Osteocyte (in vitro differentiated cells): ENCODE results near the gene WBP4. TPM values are rescaled to one million over a fixed set of nuclear protein-coding genes. Genes with fewer than 3 reads are reported as not detected.
A peak's percentile ranks its signal among the peaks of the same experiment; 100 is the strongest.

Source experiments
- DNase-seq: peaks from one replicate; pipeline ENCODE4 v3.0.0; 2021; ENCODE audit warnings: mixed read lengths; ENCODE audit not compliant: unreplicated experiment; ENCODE audit errors: extremely low spot score
- H3K27ac Mint-ChIP-seq: one replicate; pipeline ENCODE4 v1.8.0; 2021; ENCODE audit warnings: mild to moderate bottlenecking, mixed read lengths; ENCODE audit not compliant: unreplicated experiment
- H3K27me3 Mint-ChIP-seq: one replicate; pipeline ENCODE4 v1.8.0; 2021; ENCODE audit warnings: mixed read lengths; ENCODE audit not compliant: unreplicated experiment
- H3K36me3 Mint-ChIP-seq: one replicate; pipeline ENCODE4 v1.8.0; 2021; ENCODE audit warnings: mixed read lengths; ENCODE audit not compliant: unreplicated experiment
- H3K4me1 Mint-ChIP-seq: one replicate; pipeline ENCODE4 v1.8.0; 2021; ENCODE audit warnings: mixed read lengths; ENCODE audit not compliant: unreplicated experiment
- H3K4me3 Mint-ChIP-seq: one replicate; pipeline ENCODE4 v1.8.0; 2021; ENCODE audit warnings: mild to moderate bottlenecking, moderate library complexity, mixed read lengths; ENCODE audit not compliant: unreplicated experiment
- H3K9me3 Mint-ChIP-seq: one replicate; pipeline ENCODE4 v1.8.0; 2021; ENCODE audit warnings: mixed read lengths; ENCODE audit not compliant: unreplicated experiment
- total RNA-seq: library from RNA; stranded (reverse); gene quantifications from 2 replicates; pipeline ENCODE4 v1.2.1, GENCODE V29; 2021
- TF ChIP-seq, protein P1 (sequence below): fragments of 200-600 bp; sonication (generic); IDR thresholded peaks from 2 replicates; pipeline ENCODE4 v1.5.0; 2021; ENCODE audit warnings: antibody characterized with exemption, mild to moderate bottlenecking, moderate library complexity

The WBP4 gene
- total RNA-seq, 1 donor from 2014 or later, result 6.9 TPM

- H3K36me3 Mint-ChIP-seq, result no peaks in the 10 kb centered on the region
- peak overlapping the region; percentile 38 for H3K27ac Mint-ChIP-seq
- H3K27me3 Mint-ChIP-seq, result no peaks in the 10 kb centered on the region
- H3K4me1 Mint-ChIP-seq, result peaks cover 71% of the 10 kb centered on the region
- TF ChIP-seq, protein P1, sequence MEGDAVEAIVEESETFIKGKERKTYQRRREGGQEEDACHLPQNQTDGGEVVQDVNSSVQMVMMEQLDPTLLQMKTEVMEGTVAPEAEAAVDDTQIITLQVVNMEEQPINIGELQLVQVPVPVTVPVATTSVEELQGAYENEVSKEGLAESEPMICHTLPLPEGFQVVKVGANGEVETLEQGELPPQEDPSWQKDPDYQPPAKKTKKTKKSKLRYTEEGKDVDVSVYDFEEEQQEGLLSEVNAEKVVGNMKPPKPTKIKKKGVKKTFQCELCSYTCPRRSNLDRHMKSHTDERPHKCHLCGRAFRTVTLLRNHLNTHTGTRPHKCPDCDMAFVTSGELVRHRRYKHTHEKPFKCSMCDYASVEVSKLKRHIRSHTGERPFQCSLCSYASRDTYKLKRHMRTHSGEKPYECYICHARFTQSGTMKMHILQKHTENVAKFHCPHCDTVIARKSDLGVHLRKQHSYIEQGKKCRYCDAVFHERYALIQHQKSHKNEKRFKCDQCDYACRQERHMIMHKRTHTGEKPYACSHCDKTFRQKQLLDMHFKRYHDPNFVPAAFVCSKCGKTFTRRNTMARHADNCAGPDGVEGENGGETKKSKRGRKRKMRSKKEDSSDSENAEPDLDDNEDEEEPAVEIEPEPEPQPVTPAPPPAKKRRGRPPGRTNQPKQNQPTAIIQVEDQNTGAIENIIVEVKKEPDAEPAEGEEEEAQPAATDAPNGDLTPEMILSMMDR, result peak; percentile 17
- H3K4me3 Mint-ChIP-seq, result no peak overlapping the region
- H3K9me3 Mint-ChIP-seq, result no peaks in the 10 kb centered on the region
- DNase-seq, result no peak
These were observed 6.2 kb upstream of the WBP4 start for GRCh38 chr13:41054919-41055619.

GRCh38 chr13:41056194-41056593 is 5.1 kb upstream of the WBP4 start:
- H3K27me3 Mint-ChIP-seq, result no peaks in the 10 kb centered on the region
- peak overlapping the region; percentile 2 for H3K4me3 Mint-ChIP-seq

DNA sequence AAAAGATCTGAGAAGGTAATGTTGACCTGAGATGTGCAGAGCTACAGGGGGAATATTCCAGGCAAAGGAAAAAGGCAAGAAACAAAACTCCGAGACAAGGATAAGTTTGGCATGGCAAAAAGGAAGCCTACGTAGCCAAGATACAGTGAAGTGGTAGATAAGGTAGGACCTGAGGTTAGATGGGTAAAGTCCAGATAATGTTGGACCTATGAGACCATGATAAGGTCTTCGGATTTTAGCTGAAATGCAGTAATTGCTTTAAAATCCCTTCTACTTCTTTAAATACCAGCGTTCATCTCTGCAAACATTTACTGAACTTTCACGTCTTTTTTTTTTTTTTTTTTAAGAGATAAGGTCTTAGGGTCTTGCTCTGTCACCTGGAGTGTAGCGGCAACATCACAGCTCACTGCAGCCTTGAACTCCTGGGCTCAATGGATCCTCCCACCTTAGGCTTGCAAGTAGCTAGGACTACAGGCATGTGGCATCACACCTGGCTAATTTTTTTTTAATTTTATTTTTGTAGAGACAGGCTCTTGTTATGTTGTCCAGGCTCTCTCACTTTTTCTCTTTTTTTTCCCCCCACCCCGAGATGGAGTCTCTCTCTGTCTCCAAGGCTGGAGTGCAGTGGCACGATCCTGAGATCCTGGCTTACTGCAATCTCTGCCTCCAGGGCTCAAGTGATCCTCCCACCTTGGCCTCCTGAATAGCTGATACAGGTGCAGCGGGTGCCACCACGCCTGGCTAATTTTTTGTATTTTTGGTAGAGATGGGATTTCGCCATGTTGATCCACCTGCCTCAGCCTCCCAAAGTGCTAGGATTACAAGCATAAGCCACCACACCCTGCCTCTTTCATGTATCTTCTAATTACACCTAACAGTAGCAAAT is 4.2 kb upstream of the WBP4 start:
- no peaks in the 10 kb centered on the region for H3K36me3 Mint-ChIP-seq
- DNase-seq, result no peak
- peaks cover 60% of the 10 kb centered on the region for H3K4me1 Mint-ChIP-seq
- H3K4me3 Mint-ChIP-seq, result no peak overlapping the region
- TF ChIP-seq, protein P1, result no peak
- H3K27me3 Mint-ChIP-seq, result no peaks in the 10 kb centered on the region
- peak overlapping the region; percentile 27 for H3K27ac Mint-ChIP-seq
- H3K9me3 Mint-ChIP-seq, result no peaks in the 10 kb centered on the region

More at GRCh38 chr13:41056194-41056593, 5.1 kb upstream of the WBP4 start:
- peak overlapping the region; percentile 20 for H3K27ac Mint-ChIP-seq
- TF ChIP-seq, protein P1, result no peak
- DNase-seq, result no peak
- peaks cover 67% of the 10 kb centered on the region for H3K4me1 Mint-ChIP-seq
- H3K9me3 Mint-ChIP-seq, result no peaks in the 10 kb centered on the region
- H3K36me3 Mint-ChIP-seq, result no peaks in the 10 kb centered on the region

DNA sequence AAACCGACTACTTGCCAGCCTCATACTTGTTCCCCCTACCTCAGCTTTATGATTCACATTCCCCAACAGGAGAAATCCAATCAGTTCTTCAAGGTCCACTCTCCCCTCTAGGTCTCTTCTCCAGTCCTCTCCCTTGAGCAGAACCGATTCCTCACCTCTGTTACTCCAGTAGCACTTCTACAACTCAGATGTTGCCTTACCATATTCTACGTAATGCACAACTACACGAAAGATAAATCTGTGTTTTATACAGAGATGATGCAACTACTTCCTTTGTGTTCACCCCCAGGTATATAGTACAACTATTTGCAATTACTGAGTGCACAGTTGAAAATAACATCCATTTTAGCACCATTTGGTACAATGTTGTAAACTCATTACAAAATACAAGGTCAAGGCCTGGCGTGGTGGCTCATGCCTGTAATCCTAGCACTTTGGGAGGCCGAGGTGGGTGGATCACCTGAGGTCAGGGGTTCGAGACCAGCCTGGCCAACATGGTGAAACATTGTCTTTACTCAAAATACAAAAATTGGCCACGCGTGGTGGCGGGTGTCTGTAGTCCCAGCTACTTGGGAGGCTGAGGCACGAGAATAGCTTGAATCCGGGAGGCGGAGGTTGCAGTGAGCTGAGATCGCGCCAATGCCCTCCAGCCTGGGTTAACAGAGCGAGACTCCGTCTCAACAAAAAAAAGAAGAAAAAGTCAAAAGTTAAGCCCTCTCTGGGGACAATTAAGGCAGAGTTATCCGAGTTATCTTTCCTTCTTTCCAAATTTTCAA is 2.8 kb upstream of the WBP4 start:
- peak overlapping the region; percentile 98 for H3K4me3 Mint-ChIP-seq
- DNase-seq, result no peak
- H3K36me3 Mint-ChIP-seq, result peaks cover 3% of the 10 kb centered on the region
- H3K9me3 Mint-ChIP-seq, result no peaks in the 10 kb centered on the region
- H3K27ac Mint-ChIP-seq, result peak overlapping the region; percentile 100
- no peaks in the 10 kb centered on the region for H3K27me3 Mint-ChIP-seq
- TF ChIP-seq, protein P1, result no peak
- peaks cover 63% of the 10 kb centered on the region for H3K4me1 Mint-ChIP-seq
